T-helper 1 cell treated with Interleukin-12 subunit alpha and Interleukin-12 subunit beta and Interleukin-4 antibody, amounts not matched to agents 30 μg/mL and 1 μg/mL, for 36 hours (primary cell): ENCODE measurements around the gene OR7A5.
"Not testable (repeated sequence)": the region's sequence is repeated elsewhere in the genome, so short reads cannot be mapped to it uniquely, and the experiment has no call there.

Source experiments
- H3K27ac Mint-ChIP-seq: one replicate; pipeline ENCODE4 v1.8.0; 2021; ENCODE audit warnings: mild to moderate bottlenecking, mixed read lengths
- H3K27me3 Mint-ChIP-seq: one replicate; pipeline ENCODE4 v1.8.0; 2021; ENCODE audit warnings: low read depth, mixed read lengths
- H3K36me3 Mint-ChIP-seq: one replicate; pipeline ENCODE4 v1.8.0; 2021; ENCODE audit warnings: low read depth, mixed read lengths
- H3K4me1 Mint-ChIP-seq: one replicate; pipeline ENCODE4 v1.8.0; 2021; ENCODE audit warnings: low read depth, mixed read lengths
- H3K4me3 Mint-ChIP-seq: one replicate; pipeline ENCODE4 v1.8.0; 2021; ENCODE audit warnings: mild to moderate bottlenecking, moderate library complexity, mixed read lengths
- H3K9me3 Mint-ChIP-seq: one replicate; pipeline ENCODE4 v1.8.0; 2021; ENCODE audit warnings: mixed read lengths

OR7A5 gene

DNA sequence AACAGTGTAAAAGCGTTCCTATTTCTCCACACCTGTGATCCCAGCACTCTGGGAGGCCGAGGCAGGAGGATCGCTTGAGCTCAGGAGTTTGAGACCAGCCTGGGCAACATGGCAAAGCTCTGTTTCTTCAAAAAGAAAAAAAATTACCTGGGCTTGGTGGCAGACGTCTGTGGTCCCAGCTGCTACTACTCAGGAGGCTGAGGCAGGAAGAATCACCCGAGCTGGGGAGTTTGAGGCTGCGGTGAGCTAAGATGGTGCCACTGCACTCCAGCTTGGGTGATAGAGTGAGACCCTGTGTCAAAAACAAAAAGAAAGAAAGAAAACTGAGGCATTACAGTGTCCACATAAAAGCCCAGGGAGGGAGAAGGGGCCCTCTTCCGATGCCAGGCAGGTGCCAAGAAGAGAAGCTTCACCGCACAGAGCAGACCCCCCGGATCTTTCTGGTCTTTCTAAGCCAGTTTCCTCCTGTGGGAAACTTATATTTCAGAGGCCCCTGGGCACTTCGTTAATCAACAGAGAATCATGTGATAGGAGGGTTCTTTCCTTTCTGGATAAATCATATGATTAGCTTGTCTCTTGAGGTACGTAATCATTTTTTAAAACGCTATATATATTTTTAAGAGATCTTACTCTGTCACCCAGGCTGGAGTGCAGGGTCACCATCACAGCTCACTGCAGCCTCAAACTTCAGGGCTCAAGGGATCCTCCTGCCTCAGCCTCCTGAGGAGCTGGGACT, 56.7 kb downstream of the OR7A5 start, which contains the start of gene ADGRE2:
TSS of gene ADGRE2 (minus strand) at position 451 of the 736 bp plus-strand sequence. CDS start 1,804 bp downstream, outside the sequence.
- H3K9me3 Mint-ChIP-seq, H3K4me1 Mint-ChIP-seq, H3K36me3 Mint-ChIP-seq, H3K4me3 Mint-ChIP-seq, H3K27ac Mint-ChIP-seq: not testable (repeated sequence)
- peaks cover 22% of the 10 kb centered on the region for H3K27me3 Mint-ChIP-seq

DNA sequence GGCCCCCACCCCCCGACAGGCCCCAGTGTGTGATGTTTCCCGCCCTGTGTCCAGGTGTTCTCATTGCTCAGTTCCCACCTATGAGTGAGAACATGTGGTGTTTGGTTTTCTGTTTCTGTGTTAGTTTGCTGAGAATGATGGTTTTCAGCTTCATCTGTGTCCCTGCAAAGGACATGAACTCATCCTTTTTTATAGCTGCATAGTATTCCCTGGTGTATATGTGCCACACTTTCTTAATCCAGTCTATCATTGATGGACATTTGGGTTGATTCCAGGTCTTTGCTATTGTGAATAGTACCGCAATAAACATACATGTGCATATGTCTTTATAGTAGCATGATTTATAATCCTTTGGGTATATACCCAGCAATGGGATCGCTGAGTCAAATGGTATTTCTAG, 57.3 kb downstream of the OR7A5 start:
- not testable (repeated sequence) for H3K4me3 Mint-ChIP-seq, H3K4me1 Mint-ChIP-seq, H3K36me3 Mint-ChIP-seq, H3K27ac Mint-ChIP-seq, H3K9me3 Mint-ChIP-seq
- H3K27me3 Mint-ChIP-seq: peaks cover 22% of the 10 kb centered on the region
